Activated T-helper 1 cell treated with anti-CD3 and anti-CD28 coated beads, Interleukin-12 subunit alpha, Interleukin-12 subunit beta, Interleukin-2, Interleukin-4 antibody, amounts not matched to agents 30 ng/mL and 10 ng/mL and 1 ng/mL, durations not matched to agents 14 hours and 24 hours and 36 hours (primary cell): ENCODE results near the gene VCL. TPM values are rescaled to one million over a fixed set of nuclear protein-coding genes. Genes with fewer than 3 reads are reported as not detected.
"Not testable (repeated sequence)": the region's sequence is repeated elsewhere in the genome, so short reads cannot be mapped to it uniquely, and the experiment has no call there.

ENCODE experiments used
- DNase-seq: peaks from one replicate; pipeline ENCODE4 v3.0.0; 2021; ENCODE audit warnings: low spot score
- H3K27ac Mint-ChIP-seq: one replicate; pipeline ENCODE4 v1.8.0; 2021; ENCODE audit warnings: mild to moderate bottlenecking, mixed read lengths
- H3K27me3 Mint-ChIP-seq: one replicate; pipeline ENCODE4 v1.8.0; 2022; ENCODE audit warnings: mild to moderate bottlenecking, moderate library complexity, mixed read lengths; ENCODE audit not compliant: insufficient read depth
- H3K36me3 Mint-ChIP-seq: one replicate; pipeline ENCODE4 v1.8.0; 2021; ENCODE audit warnings: low read depth, mixed read lengths
- H3K4me1 Mint-ChIP-seq: one replicate; pipeline ENCODE4 v1.8.0; 2021; ENCODE audit warnings: low read depth, mixed read lengths
- H3K4me3 Mint-ChIP-seq: one replicate; pipeline ENCODE4 v1.8.0; 2021; ENCODE audit warnings: mild to moderate bottlenecking, moderate library complexity, mixed read lengths
- H3K9me3 Mint-ChIP-seq: one replicate; pipeline ENCODE4 v1.8.0; 2021; ENCODE audit warnings: mixed read lengths
- intact Hi-C: fragments of 100-400 bp; cut with micrococcal nuclease; formaldehyde crosslinking; loops from one replicate; pipeline ENCODE4 v1.15.1; 2024
- total RNA-seq: library from RNA; stranded (reverse); gene quantifications from 2 replicates; pipeline ENCODE4 v1.2.3, GENCODE V29; 2022

The VCL gene
- total RNA-seq, 1 donor from 2014 or later = 26.0 TPM

DNA sequence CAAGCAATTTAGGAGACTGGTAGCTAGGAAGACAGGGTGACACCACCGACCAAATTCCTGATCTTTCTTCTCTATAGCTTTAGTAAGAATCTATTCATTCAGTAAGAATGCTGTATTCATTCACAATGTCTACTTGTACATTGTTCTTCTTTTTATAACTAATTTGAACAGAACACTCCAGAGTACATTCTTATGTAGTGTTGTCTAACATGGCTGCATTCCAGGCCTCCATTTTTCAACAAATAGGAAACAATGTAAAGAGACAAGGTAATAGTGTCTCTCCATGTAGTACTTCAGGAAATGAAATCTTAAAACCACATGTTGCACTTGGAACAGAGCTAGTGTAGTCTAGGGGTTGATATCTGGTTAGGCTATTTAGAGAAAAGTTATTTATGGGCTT is 1.8 kb downstream of the VCL start:
- H3K36me3 Mint-ChIP-seq = peaks cover 13% of the 10 kb centered on the region
- H3K27ac Mint-ChIP-seq = peak overlapping the region; percentile 65

DNA sequence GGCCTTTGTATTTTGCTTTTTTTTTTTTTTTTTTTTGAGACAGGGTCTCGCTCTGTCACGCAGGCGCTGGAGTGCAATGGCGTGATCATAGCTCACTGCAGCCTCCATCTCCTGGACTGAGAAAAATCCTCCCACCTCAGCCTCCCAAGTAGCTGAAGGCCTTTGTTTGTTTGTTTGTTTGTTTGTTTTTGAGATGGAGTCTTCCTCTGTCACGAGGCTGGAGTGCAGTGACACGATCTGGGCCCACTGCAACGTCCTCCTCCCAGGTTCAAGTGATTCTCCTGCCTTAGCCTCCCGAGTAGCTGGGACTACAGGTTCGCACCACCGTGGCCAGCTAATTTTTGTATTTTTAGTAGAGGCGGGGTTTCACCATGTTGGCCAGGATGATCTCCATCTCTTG is 2.3 kb downstream of the VCL start:
- H3K36me3 Mint-ChIP-seq = peaks cover 13% of the 10 kb centered on the region
- intact Hi-C loops, H3K9me3 Mint-ChIP-seq, H3K27ac Mint-ChIP-seq, DNase-seq, H3K4me3 Mint-ChIP-seq, H3K27me3 Mint-ChIP-seq: not testable (repeated sequence)
- peaks cover 48% of the 10 kb centered on the region for H3K4me1 Mint-ChIP-seq

More for the DNA sequence above, 1.8 kb downstream of the VCL start:
- no peaks in the 10 kb centered on the region for H3K27me3 Mint-ChIP-seq
- no peak for DNase-seq
- peaks cover 53% of the 10 kb centered on the region for H3K4me1 Mint-ChIP-seq
- peak overlapping the region; percentile 98 for H3K4me3 Mint-ChIP-seq
- no peaks in the 10 kb centered on the region for H3K9me3 Mint-ChIP-seq
- intact Hi-C loops = loop anchor here (2.0 to 10.0 kb wide), 6 partner anchors 81 to 1233 kb away; partner anchors contain the start of gene SAMD8

DNA sequence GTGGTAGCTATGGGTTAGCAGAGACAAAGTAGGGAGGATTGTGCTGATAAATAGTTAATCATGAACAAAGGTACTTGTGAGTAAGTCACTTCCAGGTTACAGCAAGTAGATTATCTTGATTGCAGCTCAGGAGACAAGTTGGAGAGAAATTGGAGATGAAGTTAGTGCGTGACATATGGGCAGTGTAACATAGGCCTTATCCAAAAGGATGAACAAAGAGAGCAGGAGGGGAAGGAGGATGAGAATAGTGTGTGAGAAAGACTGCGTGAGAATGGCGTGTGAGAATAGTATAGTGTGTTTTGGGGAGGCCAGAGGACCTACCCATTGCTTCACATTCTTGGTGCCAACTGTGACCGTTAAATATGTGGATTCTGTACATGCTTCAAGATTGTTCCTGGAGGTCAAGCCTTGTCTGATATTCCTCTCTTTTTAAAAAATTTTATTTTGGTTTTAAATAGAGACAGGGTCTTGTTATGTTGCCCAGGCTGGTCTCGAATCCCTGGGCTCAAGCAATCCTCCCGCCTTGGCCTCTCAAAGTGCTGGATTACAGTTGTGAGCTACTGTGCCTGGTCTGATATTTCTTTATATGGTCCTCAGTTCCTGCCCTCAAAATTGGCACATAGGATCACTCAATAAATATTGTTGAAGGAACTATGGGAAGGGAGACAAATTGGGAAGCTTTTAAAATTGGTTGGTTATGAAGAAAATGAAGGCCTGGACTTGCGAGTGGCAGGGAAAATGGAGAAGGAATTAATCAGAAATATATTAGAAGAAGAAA is 3.2 kb downstream of the VCL start:
- intact Hi-C loops = no loop called here
- Mint-ChIP-seq H3K36me3 (peaks cover 13% of the 10 kb centered on the region), H3K9me3 (no peaks in the 10 kb centered on the region), H3K27me3 (no peaks in the 10 kb centered on the region), H3K4me1 (peaks cover 44% of the 10 kb centered on the region), H3K27ac (peak overlapping the region; percentile 2), H3K4me3 (no peak overlapping the region)
- DNase-seq = no peak

DNA sequence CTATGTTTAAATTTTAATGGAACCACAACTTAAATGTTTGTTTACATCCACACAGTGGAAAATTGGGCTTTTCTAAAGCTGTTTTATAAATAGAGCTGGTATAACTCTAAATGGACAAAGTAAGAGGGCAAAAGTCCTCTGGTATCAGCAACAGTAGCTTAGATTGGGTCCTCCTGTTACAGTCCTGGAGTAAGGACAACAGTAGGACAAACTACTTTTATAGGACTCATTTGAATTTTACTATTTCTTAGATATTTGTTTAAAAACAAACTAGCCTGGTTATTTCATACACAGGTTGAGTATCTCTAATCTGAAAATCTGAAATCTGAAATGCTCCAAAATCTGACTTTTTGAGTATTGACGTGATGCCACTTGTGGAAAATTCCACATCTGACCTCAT is 8.4 kb downstream of the VCL start:
- Mint-ChIP-seq H3K27me3 (no peaks in the 10 kb centered on the region), H3K27ac (no peak overlapping the region), H3K4me3 (no peak overlapping the region), H3K36me3 (peaks cover 12% of the 10 kb centered on the region), H3K9me3 (no peaks in the 10 kb centered on the region), H3K4me1 (peaks cover 31% of the 10 kb centered on the region)
- DNase-seq = no peak
- intact Hi-C loops = no loop called here

DNA sequence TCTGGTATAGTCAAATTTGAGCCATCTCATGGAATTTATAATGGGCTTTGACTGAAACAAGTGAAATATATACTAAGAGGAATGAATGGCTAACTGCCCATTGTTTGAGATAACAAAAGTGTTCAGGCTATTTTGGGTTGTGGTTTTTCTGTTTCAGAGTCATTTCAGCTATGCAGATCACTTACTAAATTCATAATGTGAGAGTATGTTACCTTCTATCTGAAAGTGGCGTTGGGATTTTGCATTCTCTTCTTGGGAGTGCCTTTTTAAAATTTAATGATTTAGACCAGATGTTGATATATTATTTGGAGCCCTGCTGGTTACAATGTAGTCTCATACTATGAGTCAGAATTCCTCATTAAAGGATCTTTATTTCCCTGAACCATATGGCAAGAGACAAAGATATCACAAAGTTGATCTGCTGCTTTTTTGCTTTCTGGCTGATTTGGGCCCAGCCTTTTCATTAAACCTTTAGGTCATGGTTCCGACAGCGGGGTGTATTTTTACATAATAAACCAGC is 10.4 kb downstream of the VCL start:
- no peak overlapping the region for H3K4me3 Mint-ChIP-seq
- peaks cover 6% of the 10 kb centered on the region for H3K36me3 Mint-ChIP-seq
- no peak for DNase-seq
- peaks cover 44% of the 10 kb centered on the region for H3K4me1 Mint-ChIP-seq
- no peak overlapping the region for H3K27ac Mint-ChIP-seq
- H3K9me3 Mint-ChIP-seq = no peaks in the 10 kb centered on the region
- intact Hi-C loops = no loop called here
- no peaks in the 10 kb centered on the region for H3K27me3 Mint-ChIP-seq

DNA sequence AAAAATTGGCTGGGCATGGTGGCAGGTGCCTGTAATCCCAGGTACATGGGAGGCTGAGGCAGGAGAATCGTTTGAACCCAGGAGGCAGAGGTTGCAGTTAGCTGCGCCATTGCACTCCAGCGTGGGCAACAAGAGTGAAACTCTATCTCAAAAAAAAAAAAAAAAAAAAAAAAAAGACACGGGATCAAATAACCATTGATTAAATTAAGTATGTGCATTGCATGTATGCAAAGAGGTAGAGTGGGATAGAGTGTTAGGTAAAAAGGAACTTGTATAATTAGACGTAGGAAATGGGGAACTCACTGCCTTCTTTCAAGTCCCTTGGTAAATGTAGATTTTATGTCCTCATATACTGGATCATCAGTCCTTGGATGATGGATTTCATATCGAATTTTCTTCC is 13.1 kb downstream of the VCL start:
- Mint-ChIP-seq H3K4me1 (peaks cover 40% of the 10 kb centered on the region), H3K36me3 (peaks cover 6% of the 10 kb centered on the region), H3K4me3 (no peak overlapping the region), H3K9me3 (no peaks in the 10 kb centered on the region), H3K27me3 (no peaks in the 10 kb centered on the region), H3K27ac (no peak overlapping the region)
- DNase-seq = no peak
- intact Hi-C loops = no loop called here

DNA sequence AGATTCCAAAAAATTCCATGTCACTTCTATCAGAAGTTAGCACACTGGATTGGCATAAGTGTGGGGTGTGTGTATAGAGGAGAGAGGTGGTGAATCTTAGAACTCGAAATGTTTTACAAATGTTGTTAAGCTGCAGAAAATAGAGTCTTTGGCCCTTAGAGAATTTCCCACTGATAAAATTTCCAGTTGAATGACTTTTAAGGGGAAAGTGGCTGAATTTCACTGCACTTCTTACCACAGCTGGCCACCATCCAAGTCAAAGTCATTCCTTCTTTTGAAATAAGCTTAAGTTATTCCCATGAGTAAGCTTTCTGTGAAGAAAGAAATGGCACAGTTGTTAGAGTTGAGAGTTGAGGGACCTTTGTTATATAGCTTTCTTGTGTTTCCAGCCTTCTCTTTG is 13.9 kb downstream of the VCL start:
- DNase-seq = no peak
- no peaks in the 10 kb centered on the region for H3K27me3 Mint-ChIP-seq
- no peak overlapping the region for H3K4me3 Mint-ChIP-seq
- peaks cover 8% of the 10 kb centered on the region for H3K36me3 Mint-ChIP-seq
- intact Hi-C loops = no loop called here
- no peak overlapping the region for H3K27ac Mint-ChIP-seq
- peaks cover 40% of the 10 kb centered on the region for H3K4me1 Mint-ChIP-seq
- H3K9me3 Mint-ChIP-seq = no peaks in the 10 kb centered on the region

DNA sequence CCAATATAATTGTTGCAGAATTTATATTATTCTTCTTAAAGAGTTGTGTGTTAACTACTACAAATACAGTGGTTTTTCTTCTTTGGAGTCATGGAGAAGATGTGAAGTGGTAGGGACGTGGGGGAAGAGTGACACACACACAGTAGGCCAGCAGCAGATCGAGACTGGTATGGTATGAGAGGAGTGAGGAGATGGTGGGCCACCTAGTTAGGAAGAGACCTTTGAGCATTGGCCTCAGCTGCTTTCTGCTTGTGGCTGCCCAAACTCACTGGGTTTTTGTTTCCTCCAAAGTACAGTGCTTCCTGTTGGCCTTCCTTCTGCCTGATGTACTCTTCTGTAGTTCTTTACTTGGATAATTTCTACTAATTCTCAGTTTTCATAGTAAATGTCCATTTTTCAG is 14.6 kb downstream of the VCL start:
- Mint-ChIP-seq H3K9me3 (no peaks in the 10 kb centered on the region), H3K4me1 (peaks cover 40% of the 10 kb centered on the region), H3K4me3 (no peak overlapping the region), H3K36me3 (peaks cover 8% of the 10 kb centered on the region), H3K27ac (no peak overlapping the region), H3K27me3 (no peaks in the 10 kb centered on the region)
- intact Hi-C loops = no loop called here
- DNase-seq = no peak

DNA sequence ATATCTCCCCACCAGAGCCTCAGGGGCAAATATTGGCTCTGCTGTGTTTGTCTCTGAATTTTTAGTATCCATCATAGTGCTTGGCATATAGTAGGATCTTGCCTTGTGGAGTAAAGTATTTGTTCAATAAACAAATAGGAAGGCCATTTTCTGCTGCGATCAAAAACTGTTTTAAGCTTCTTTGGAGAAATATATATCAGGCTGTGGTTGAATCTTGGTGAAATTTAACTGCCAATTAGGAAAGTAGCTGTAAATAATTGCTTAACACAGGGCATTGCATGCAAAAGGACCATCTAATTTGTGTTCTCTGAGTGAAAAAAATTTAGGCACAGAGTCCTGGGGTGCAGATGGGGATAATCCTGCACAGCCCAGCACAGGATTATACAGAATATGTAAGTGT is 15.1 kb downstream of the VCL start:
- H3K27ac Mint-ChIP-seq = no peak overlapping the region
- H3K36me3 Mint-ChIP-seq = peaks cover 8% of the 10 kb centered on the region
- H3K9me3 Mint-ChIP-seq = no peaks in the 10 kb centered on the region
- no peak for DNase-seq
- intact Hi-C loops = no loop called here
- peaks cover 40% of the 10 kb centered on the region for H3K4me1 Mint-ChIP-seq
- H3K4me3 Mint-ChIP-seq = no peak overlapping the region
- H3K27me3 Mint-ChIP-seq = no peaks in the 10 kb centered on the region

DNA sequence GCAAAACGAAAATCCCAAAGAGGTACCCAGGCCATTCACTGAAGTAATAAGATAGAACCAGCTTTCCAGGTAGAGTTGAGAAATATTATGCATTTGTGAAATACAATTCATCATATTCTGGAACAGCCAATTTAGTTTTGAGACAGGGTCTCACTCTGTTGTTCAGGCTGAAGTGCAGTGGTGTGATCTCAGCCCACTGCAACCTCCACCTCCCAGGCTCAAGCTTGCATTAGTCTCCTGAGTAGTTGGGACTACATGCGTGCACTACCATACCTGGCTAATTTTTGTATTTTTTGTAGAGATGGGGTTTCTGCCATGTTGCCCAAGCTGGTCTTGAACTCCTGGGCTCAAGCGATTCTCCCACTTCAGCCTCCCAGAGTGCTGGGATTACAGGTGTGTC is 16.7 kb downstream of the VCL start:
- DNase-seq, H3K27ac Mint-ChIP-seq, H3K4me3 Mint-ChIP-seq, H3K27me3 Mint-ChIP-seq, intact Hi-C loops, H3K9me3 Mint-ChIP-seq: not testable (repeated sequence)
- H3K4me1 Mint-ChIP-seq = peaks cover 31% of the 10 kb centered on the region
- H3K36me3 Mint-ChIP-seq = peaks cover 14% of the 10 kb centered on the region

DNA sequence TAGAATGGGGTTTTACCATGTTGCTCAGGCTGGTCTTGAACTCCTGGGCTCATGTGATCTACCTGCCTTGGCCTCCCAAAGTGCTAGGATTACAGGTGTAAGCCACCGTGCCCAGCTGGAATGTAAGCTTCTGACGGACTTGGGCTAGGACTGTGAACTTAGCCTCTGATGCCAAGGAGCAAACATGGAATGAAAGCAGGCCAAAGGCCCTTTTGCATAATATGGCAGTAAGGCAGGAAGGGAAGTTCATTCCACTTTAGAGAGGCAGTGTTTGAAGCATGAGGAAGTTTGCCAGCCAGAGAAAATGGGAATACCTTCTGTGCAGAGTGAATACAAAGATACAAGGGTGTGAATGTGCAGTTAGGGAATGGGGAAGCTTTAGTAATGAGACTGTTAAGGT is 20.3 kb downstream of the VCL start:
- intact Hi-C loops = no loop called here
- Mint-ChIP-seq H3K36me3 (peaks cover 18% of the 10 kb centered on the region), H3K9me3 (no peaks in the 10 kb centered on the region), H3K27ac (no peak overlapping the region), H3K27me3 (no peaks in the 10 kb centered on the region), H3K4me3 (no peak overlapping the region), H3K4me1 (peaks cover 13% of the 10 kb centered on the region)
- DNase-seq = no peak

DNA sequence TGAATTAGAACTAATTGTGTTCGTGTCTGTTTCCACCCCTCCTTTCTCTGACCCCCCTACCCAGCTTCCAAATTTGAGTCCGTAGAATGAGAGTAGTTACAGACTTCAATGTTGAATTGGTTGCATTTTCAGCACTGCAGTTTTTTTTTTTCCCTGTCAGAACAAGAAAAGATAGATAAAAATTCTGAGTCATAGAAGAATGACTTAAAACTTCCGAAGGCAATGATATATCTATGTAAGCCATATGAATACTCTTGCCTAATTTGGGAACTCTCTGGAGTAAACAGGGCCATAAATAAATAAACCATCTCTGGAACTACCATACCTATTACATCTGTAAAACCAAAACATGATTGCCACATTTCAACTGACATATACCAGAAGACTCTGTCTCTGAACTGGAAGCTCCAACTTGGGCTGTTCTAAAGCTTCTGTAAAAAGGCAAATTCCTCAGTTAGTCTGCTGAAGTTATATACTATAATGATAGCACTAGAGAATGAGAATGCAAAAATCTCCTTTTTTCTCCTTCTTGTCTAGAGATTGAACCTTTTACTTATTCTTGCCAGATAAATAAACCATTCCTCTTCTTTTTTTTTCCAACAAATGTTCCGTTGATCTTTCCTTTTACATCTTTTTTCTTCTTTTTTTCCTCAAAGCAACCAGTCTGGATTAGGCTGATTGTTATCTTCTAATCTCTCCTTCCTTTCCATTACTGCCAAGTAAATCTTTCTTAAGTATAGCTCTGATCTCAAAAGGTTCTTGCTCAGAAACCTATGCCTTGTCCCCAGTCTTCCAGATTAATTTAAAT is 23.5 kb downstream of the VCL start:
- H3K4me1 Mint-ChIP-seq = peaks cover 29% of the 10 kb centered on the region
- peaks cover 21% of the 10 kb centered on the region for H3K36me3 Mint-ChIP-seq
- no peak for DNase-seq
- H3K27ac Mint-ChIP-seq = peak overlapping the region; percentile 10
- H3K4me3 Mint-ChIP-seq = no peak overlapping the region
- H3K9me3 Mint-ChIP-seq = no peaks in the 10 kb centered on the region
- no peaks in the 10 kb centered on the region for H3K27me3 Mint-ChIP-seq
- intact Hi-C loops = no loop called here

DNA sequence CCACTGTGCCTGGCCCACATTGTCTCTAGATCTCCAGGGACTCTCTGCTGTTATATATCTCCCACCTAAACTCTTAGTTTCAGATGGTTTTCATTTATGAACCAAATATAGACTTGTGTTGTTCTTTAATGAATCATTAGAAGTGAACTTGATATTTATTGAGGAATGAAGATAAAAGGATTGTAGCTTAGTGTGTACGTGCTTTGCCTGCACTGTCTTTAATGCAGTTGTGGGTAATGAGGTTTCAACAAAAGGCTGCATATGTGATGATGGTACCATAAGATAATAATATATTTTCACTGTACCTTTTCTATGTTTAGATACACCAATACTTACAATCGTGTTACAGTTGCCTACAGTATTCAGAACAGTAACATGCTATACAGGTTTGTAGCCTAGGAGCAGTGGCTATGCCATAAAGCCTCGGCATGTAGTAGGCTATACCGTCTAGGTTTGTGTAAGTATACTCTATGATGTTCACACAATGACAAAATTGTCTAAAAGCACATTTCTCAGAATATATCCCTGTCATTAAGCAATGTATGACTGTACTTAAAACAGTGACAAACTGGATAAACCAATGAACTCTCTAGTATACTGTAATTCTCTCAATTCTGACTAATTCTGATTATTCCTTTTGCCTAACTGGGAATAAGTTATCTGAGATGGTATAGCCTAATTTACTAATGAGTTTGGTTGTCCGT is 25.2 kb downstream of the VCL start:
- Mint-ChIP-seq H3K9me3 (no peaks in the 10 kb centered on the region), H3K27ac (no peak overlapping the region), H3K36me3 (peaks cover 22% of the 10 kb centered on the region), H3K27me3 (no peaks in the 10 kb centered on the region), H3K4me3 (no peak overlapping the region), H3K4me1 (peaks cover 34% of the 10 kb centered on the region)
- intact Hi-C loops = no loop called here
- DNase-seq = no peak
